Stimulated activated naive CD4-positive, alpha-beta T cell treated with Interleukin-2 at 50 U/mL for 16 hours (primary cell): ENCODE measurements around the gene SH3BGRL3.

Experiments
- DNase-seq: peaks from one replicate; lab custom pipeline; 2025; lab: John Stamatoyannopoulos, UW

SH3BGRL3 gene

GRCh38 chr1:26277719-26278118 lies 2.2 kb upstream of the SH3BGRL3 start:
- DNase-seq = no peak

GRCh38 chr1:26278303-26278702 lies 1.6 kb upstream of the SH3BGRL3 start:
- DNase-seq = no peak

- peak; percentile 24 for DNase-seq
Observed at GRCh38 chr1:26278724-26279455, 996 bp upstream of the SH3BGRL3 start.

GRCh38 chr1:26280333-26281042 lies 602 bp downstream of the SH3BGRL3 start:
- DNase-seq = no peak

GRCh38 chr1:26281091-26281958 lies 1.4 kb downstream of the SH3BGRL3 start:
- DNase-seq = no peak

GRCh38 chr1:26281971-26282370 lies 2.1 kb downstream of the SH3BGRL3 start:
- no peak for DNase-seq

GRCh38 chr1:26282401-26282918 lies 2.6 kb downstream of the SH3BGRL3 start:
- DNase-seq = no peak

- DNase-seq = no peak
Observed at GRCh38 chr1:26283279-26283853, 3.5 kb downstream of the SH3BGRL3 start.

- DNase-seq = no peak
Observed at GRCh38 chr1:26283871-26284596, 4.1 kb downstream of the SH3BGRL3 start.

- peak; percentile 98 for DNase-seq
Observed at GRCh38 chr1:26284597-26285347, 4.9 kb downstream of the SH3BGRL3 start.

- DNase-seq = no peak
Observed at GRCh38 chr1:26285366-26286063, 5.6 kb downstream of the SH3BGRL3 start.

GRCh38 chr1:26286064-26286416 lies 6.2 kb downstream of the SH3BGRL3 start:
- DNase-seq = no peak

GRCh38 chr1:26287033-26287711 lies 7.3 kb downstream of the SH3BGRL3 start:
- DNase-seq = peak; percentile 43

- no peak for DNase-seq
Observed at GRCh38 chr1:26287811-26288210, 7.9 kb downstream of the SH3BGRL3 start.

GRCh38 chr1:26288311-26288941 lies 8.5 kb downstream of the SH3BGRL3 start:
- DNase-seq = peak; percentile 79

- DNase-seq = no peak
Observed at GRCh38 chr1:26289158-26290059, 9.5 kb downstream of the SH3BGRL3 start.

GRCh38 chr1:26290122-26290881 lies 10.4 kb downstream of the SH3BGRL3 start:
- no peak for DNase-seq
